Urinary bladder (tissue), 4 donors: ENCODE results near the gene PRKCH. TPM values are rescaled to one million over a fixed set of nuclear protein-coding genes. Genes with fewer than 3 reads are reported as not detected.

Source experiments
- DNase-seq: peaks from one replicate; pipeline ENCODE4 v3.0.0-alpha.2; 2015; ENCODE audit errors: extremely low spot score
- H3K27ac ChIP-seq: one replicate; pipeline ENCODE4 v1.5.1; 2013; ENCODE audit warnings: low read depth, mild to moderate bottlenecking, moderate library complexity
- H3K36me3 ChIP-seq: one replicate; pipeline ENCODE4 v1.6.1; 2013; ENCODE audit warnings: mild to moderate bottlenecking, moderate library complexity; ENCODE audit not compliant: insufficient read depth
- H3K4me1 ChIP-seq: one replicate; pipeline ENCODE4 v1.6.1; 2013; ENCODE audit warnings: mild to moderate bottlenecking, moderate library complexity; ENCODE audit not compliant: insufficient read depth
- H3K4me3 ChIP-seq: one replicate; pipeline ENCODE4 v1.5.1; 2013; ENCODE audit warnings: low read depth, low read length
- WGBS: extraction: QIAGEN DNeasy Blood & Tissue Kit; methylation state at CpG from one replicate; pipeline ENCODE4 v1.1.7; 2013; 5-methylcytosine and 5-hydroxymethylcytosine counted together
- polyA plus RNA-seq: library from polyadenylated mRNA; stranded (reverse); fragments of 200-250 nt; gene quantifications from one replicate; pipeline ENCODE4 v1.2.3, GENCODE V29; 2013
- total RNA-seq: library from RNA; depleted of rRNA; stranded (reverse); fragments of >200 nt; gene quantifications from one replicate; pipeline ENCODE4 v1.2.3, GENCODE V29; 2014
- donor health status: healthy with polysubstance abuse.
- donor health status: healthy.

PRKCH gene
- total RNA-seq, result 53.6 TPM
- 13.3 TPM for polyA plus RNA-seq

DNA sequence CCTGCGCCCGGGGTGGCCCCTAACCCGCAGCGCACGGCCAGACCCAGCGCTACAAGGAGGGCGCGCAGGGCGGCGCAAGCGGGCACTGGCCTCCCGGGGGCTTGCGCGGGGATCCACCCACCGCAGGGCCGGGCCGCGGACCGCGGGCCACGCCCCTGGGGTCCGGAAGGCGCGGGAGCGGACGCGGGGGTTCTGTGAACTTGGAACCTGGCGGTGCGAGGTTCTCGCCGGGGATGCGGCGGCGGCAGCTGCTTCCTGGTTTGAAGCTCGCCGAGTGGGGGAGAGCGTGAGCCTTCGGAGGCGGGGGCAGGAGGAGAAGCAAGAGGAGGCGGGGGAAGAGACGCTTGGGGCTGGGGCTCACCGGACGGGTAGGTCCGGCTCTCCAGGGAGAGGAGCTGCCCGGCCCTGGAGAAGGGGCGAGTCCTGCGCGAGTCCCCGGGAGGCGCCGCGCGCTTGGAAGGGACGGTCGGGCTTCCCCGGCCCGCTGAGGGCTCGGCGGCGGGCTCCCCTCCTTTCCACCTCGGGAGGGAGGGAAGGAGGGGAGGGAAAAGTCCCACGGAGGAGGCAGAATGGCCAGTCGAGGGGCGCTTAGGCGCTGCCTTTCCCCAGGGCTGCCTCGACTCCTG, at the start of gene PRKCH:
Gene PRKCH, plus strand, starts transcription at position 195 of the 626 bp plus-strand sequence. CDS start 523 bp downstream, outside the sequence.
- no peaks in the 10 kb centered on the region for H3K36me3 ChIP-seq
- WGBS, result under 1% methylated on average over 66 of the region's 66 CpGs
- DNase-seq, result no peak
- H3K4me1 ChIP-seq, result no peaks in the 10 kb centered on the region
- peak within 1 kb of the TSS; percentile 39 for H3K4me3 ChIP-seq
- H3K27ac ChIP-seq, result peak within 1 kb of the TSS; percentile 75

DNA sequence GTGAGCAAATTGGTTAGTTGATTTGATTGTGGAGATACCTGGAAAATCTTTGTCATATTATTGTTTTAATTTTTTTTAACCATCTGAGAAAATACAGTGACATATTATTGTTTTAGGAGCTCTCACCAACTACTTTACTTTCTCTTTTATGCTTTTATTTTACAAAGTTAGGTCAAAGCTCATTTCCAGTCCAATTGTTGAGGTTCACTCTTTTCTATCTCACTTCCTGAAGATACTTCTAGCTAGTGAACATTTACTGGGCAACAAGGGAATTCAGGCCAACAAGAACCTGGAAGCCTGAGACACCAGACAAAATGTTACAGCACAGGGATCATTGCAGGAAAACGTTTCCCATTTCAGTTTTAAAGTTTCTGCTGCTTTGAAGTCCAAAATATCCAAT, 44.1 kb upstream of the PRKCH start:
- H3K4me3 ChIP-seq, result no peak overlapping the region
- H3K4me1 ChIP-seq, result no peaks in the 10 kb centered on the region
- H3K36me3 ChIP-seq, result no peaks in the 10 kb centered on the region
- no peak for DNase-seq
- no peak overlapping the region for H3K27ac ChIP-seq
- 49% methylated on average over 1 of the region's 1 CpG for WGBS

DNA sequence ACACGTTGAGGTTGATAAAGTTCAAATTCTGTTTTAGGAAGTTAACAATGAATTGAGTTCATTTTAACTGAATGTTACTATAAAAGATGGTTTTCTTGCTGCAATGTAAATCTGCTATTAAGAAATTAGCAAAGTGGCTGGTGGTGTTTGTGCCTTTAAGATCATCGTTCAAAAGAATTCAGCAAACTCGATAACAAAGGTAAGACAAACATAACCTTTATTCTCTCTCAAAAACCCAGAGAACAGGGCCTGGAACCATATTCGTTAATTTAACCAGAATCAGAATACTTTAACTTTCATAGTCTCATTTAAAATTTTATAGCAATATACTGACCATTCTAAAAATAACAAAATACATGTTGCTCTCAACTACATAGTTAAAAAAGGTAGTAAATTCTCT, 43.6 kb upstream of the PRKCH start:
- H3K4me1 ChIP-seq, result no peaks in the 10 kb centered on the region
- DNase-seq, result no peak
- H3K36me3 ChIP-seq, result no peaks in the 10 kb centered on the region
- no peak overlapping the region for H3K27ac ChIP-seq
- H3K4me3 ChIP-seq, result no peak overlapping the region
- WGBS, result 70% methylated on average over 4 of the region's 4 CpGs

DNA sequence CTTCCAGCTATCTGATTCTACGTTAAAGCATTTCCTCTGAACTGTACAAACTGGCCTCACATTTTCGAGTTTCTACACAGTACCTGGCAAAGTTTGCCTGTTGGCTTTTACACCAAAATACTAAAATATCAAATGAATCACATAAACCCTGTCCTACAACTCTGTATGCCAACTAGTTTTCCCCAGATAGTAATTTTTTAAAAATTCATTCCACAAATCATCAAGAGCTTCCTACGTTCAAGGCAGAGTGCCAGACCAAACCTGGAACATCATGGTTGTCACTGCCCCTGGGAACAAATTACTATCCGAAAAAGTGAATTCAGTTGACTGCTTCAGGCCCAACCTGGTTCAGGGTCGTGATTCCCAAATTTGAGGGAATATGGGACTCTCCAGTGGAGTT, 42.3 kb upstream of the PRKCH start:
- no peak overlapping the region for H3K27ac ChIP-seq
- 76% methylated on average over 5 of the region's 5 CpGs for WGBS

DNA sequence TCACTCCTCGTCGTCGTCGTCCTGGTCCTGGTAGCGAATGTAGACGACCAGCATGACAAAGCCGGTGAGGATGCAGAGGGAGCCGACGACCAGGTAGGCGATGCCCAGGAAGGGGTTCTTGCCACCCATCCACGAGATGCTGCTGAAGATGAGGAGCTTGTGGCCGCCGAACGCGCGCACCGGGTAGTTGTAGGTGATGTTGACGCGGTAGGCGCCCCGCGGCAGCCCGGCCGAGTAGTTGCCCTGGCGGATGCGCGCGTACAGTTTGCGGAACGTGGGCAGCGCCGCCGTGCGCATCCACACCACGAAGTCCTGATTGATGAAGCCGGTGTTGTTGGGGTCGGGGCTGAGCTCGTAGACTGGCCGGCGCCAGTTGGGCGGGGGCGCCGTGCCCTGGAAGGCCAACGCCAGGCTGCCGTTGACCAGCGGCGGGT, 41.3 kb upstream of the PRKCH start:
- no peak for DNase-seq
- WGBS, result 13% methylated on average over 47 of the region's 47 CpGs
- no peaks in the 10 kb centered on the region for H3K4me1 ChIP-seq
- peak overlapping the region; percentile 87 for H3K27ac ChIP-seq
- no peaks in the 10 kb centered on the region for H3K36me3 ChIP-seq
- H3K4me3 ChIP-seq, result peak overlapping the region; percentile 41

More for the DNA sequence above, 42.3 kb upstream of the PRKCH start:
- Histone ChIP-seq H3K36me3 (no peaks in the 10 kb centered on the region), H3K4me3 (no peak overlapping the region), H3K4me1 (no peaks in the 10 kb centered on the region)
- DNase-seq, result no peak

DNA sequence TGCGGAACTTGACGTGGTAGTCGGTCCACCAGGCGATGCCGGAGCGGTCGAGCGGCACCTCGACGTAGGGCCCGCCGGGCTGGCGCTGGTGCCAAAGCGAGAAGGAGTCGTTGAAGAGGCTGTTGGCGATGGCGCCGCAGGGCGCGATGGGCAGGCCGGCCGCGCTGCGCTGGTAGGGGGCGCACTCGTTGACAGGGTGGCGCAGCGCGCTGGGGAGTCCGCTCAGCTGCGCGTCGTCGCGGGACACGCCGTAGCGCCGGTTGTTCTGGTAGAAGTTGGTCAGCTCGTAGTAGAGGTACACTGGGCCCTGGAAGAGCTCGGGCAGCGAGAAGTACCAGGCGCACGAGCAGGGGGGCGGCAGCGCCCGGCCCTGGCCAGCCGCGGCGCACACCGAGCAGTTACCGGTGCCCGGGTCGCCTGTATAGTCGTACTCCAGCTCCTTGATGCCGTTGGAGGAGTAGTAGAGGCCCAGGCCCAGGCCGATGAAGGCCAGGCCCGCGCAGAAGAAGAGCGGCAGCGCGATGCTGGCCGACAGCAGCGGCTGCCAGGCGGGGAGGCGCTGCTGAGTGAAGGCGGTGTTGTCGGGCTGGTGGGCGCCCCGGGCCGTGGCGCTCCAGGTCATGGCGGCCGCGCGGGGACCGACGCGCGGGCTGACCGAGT, 40.7 kb upstream of the PRKCH start:
- H3K27ac ChIP-seq, result peak overlapping the region; percentile 87
- peak overlapping the region; percentile 41 for H3K4me3 ChIP-seq
- H3K36me3 ChIP-seq, result no peaks in the 10 kb centered on the region
- WGBS, result under 1% methylated on average over 81 of the region's 81 CpGs
- H3K4me1 ChIP-seq, result no peaks in the 10 kb centered on the region
- DNase-seq, result no peak

DNA sequence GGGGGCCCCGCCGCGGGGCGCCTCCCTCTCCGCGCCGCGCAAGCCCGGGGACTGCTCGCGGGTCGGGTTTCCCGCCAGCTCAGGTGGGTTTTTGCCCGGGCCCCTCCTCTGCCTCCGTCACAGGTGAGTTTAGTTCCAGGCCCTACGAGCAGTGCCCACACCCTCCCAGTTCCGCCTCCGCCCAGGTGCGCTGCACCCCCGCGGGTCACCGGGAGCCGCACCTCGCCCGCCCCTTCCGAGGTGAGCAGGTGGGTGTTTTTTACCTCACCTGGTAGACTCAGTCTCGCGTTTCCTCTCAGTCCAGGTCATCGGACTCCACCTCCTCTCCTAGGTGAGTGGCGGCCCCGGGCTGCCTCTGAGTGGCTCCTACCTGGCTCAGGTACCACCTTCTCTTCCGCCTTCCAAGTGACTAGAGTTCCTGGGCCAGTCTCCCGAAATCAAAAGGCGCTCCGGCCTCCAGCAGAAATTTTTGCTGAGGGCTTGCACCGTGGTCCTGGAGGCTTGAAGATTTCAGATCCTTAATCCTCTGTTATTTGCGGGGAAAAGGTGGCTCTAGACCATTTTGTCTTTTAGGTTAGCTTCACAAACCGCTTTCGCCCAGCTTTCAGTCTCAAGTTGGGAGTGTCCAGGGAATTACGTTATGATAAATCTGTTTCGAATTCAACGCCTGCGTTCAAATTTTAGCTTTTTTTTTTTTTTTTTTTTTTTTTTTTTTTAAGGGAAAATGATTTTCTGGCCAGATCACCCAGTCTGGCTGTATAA, 40.0 kb upstream of the PRKCH start, which contains the start of gene TMEM30B:
Gene TMEM30B, minus strand, starts transcription at position 153 of the 762 bp plus-strand sequence. CDS start 191 bp downstream, outside the sequence.
- Histone ChIP-seq H3K36me3 (no peaks in the 10 kb centered on the region), H3K4me3 (peak within 1 kb of the TSS; percentile 41), H3K4me1 (no peaks in the 10 kb centered on the region), H3K27ac (peak within 1 kb of the TSS; percentile 87)
- WGBS, result 23% methylated on average over 43 of the region's 43 CpGs
- no peak for DNase-seq

DNA sequence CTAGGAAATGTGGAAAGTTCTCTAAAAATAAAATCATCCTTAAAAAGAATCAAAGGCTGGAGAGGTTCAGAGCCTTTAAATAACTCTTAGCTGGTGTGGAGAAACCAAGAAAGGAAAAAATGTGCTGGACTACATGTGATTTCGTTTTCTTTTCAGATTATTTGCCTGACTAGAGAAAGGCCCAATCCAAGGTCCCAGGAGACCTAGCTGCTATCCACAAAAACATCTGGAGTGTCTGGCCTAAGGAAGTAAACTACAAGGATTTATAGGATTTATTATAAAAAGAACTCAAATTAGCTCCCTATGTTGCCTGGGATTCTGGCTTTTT, 39.5 kb upstream of the PRKCH start:
- Histone ChIP-seq H3K27ac (no peak overlapping the region), H3K4me3 (no peak overlapping the region), H3K4me1 (no peaks in the 10 kb centered on the region), H3K36me3 (no peaks in the 10 kb centered on the region)
- no peak for DNase-seq
- 77% methylated on average over 1 of the region's 1 CpG for WGBS

DNA sequence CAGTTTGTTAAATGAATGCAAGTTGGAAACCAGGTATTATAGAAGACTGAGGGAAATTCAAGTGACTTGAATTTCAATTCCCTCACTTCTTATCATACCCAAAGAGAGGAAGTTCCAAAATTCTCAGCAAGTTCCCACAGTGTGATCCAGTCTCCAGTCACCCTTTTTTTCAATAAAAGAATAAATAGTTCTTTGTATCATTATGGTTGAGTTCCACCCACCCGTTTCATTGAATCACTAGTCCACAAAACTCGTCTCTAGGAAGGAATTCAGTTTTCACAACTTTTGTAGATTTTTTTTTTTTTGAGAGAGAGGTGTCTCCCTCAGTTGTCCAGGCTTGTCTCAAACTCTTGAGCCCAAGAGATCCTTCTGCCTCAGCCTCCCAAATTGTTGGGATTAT, 38.6 kb upstream of the PRKCH start:
- DNase-seq, result no peak
- H3K4me1 ChIP-seq, result no peaks in the 10 kb centered on the region
- no peak overlapping the region for H3K27ac ChIP-seq
- H3K4me3 ChIP-seq, result no peak overlapping the region
- H3K36me3 ChIP-seq, result no peaks in the 10 kb centered on the region
- WGBS, result 81% methylated on average over 2 of the region's 2 CpGs

DNA sequence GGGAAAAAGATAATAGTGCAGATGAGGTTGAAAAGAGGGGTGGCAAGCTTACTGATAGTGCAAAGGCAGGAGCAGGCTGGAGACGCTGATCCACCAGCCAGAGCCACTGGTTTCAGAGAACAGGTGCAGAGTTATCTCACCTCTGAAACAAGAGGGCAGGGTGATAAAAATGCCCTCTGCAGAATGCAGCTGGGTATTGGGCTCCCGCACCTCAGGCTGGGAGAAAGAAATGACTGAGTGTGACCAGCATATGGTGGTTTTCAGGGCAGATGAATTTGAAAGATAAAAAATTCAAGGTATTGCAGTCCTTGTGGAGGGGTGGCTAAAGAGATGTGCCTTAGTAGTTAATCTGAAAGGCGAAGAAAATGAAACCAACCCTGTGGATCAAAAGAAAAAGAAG, 37.4 kb upstream of the PRKCH start:
- Histone ChIP-seq H3K27ac (no peak overlapping the region), H3K36me3 (no peaks in the 10 kb centered on the region), H3K4me1 (no peaks in the 10 kb centered on the region), H3K4me3 (no peak overlapping the region)
- no peak for DNase-seq
- 86% methylated on average over 3 of the region's 3 CpGs for WGBS

DNA sequence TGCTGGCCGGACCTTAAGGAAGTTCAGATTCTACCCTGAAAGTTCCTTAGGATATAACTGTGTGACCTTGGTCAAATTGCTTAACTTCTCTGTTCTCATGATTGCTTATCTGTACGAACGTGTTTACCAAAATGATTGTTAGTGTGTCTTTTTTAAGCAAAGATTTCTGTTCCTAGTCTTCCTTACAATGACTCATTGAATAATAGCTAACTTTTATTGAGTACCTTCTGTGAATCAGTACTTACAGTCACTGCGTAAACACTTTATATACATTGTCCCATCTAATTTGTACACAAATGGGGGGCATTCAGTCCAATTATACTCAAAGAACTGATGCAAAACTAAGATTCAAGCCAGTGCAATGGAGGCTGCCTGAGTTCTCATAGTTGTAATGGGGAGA, 36.0 kb upstream of the PRKCH start:
- H3K27ac ChIP-seq, result no peak overlapping the region
- DNase-seq, result no peak
- no peaks in the 10 kb centered on the region for H3K36me3 ChIP-seq
- no peaks in the 10 kb centered on the region for H3K4me1 ChIP-seq
- 72% methylated on average over 4 of the region's 4 CpGs for WGBS
- H3K4me3 ChIP-seq, result no peak overlapping the region

DNA sequence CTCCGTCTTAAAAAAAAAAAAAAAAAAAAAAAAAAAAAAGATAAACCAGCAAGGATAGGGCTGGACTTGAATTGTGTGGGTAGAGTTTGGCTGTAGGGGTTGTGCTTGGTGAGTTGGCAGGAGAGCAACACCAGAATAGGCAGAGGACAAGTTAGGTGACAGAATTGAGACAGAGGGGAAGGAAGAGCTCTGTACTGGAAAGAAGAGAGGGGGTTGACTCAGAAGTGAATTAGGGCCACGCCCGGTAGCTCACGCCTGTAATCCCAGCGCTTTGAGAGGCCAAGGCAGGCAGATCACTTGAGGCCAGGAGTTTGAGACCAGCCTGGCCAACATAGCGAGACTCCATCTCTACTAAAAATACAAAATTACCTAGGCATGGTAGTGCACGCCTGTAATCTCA, 34.2 kb upstream of the PRKCH start:
- H3K27ac ChIP-seq, result no peak overlapping the region

DNA sequence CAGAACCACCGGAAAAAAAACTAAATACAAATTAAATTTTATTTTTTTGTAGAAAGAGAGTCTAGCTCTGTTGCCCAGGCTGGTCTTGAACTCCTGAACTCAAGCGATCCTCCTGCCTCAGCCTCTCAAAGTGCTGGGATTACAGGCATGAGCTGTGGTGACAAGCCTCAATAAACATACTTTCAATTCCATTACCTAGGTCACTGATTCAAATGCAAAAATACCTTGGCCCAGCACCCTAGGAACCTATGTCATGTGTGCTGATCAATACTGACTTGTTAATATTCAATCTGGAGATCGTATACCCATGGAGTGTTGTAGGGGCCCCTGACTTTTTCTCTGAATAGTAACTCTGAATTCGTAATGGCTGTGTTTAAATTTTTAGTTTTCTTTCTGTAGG, 33.2 kb upstream of the PRKCH start:
- H3K36me3 ChIP-seq, result no peaks in the 10 kb centered on the region
- no peak for DNase-seq
- 87% methylated on average over 4 of the region's 4 CpGs for WGBS

More for the DNA sequence above, 34.2 kb upstream of the PRKCH start:
- no peak overlapping the region for H3K4me3 ChIP-seq
- no peak for DNase-seq
- no peaks in the 10 kb centered on the region for H3K36me3 ChIP-seq
- WGBS, result 85% methylated on average over 7 of the region's 7 CpGs
- H3K4me1 ChIP-seq, result no peaks in the 10 kb centered on the region

DNA sequence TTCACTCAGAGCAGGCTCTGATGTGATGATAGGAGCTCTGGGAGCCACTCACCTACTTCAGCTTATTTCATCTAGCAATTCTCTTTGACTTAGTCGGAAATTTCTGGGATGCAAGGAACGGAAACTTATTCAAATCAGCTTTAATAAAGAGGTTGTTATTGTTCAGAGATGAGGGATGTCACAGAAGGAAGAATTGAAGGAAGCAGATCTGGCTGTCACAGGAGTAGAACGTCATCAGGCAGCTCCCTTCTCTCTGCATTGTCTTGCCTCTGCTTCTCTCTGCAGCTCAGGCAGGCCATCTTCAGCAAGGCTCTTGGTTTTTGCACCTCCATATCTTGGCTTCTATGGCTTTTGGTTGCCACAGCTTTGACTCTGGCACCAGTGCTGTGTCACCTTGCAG, 32.7 kb upstream of the PRKCH start:
- no peak for DNase-seq
- WGBS, result 78% methylated on average over 3 of the region's 3 CpGs
- Histone ChIP-seq H3K36me3 (no peaks in the 10 kb centered on the region), H3K4me3 (no peak overlapping the region), H3K27ac (no peak overlapping the region), H3K4me1 (no peaks in the 10 kb centered on the region)

More for the DNA sequence above, 33.2 kb upstream of the PRKCH start:
- Histone ChIP-seq H3K4me1 (no peaks in the 10 kb centered on the region), H3K27ac (no peak overlapping the region), H3K4me3 (no peak overlapping the region)
